ENCODE measurements around the gene ARID1B.

Gene ARID1B

DNA sequence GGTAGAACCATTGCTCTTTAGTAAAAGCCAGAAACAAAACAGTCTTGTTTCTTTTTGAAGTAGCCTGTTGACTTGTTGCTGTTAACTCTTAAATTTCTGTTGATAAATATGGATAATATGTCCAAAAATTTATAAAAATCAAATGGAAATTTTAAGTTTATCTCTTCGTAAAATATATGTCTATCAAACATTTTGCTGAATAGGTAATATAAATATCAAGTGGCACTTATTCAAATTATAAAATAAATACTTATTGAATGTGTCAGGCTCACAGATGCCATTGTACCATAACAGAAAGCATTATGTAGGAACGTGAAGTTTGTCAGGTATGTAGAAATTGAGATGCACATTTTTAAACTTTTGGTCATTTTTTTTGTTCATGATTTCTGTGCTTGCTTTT lies 216.5 kb downstream of the ARID1B start:
- peaks cover 11% of the 10 kb centered on the region for H3K4me1 ChIP-seq (ENCODE audit: control insufficient read depth, insufficient read depth, low read length)
- H3K9ac ChIP-seq (ENCODE audit: low read length): no peak overlapping the region
- H3K9me3 ChIP-seq (ENCODE audit: control insufficient read depth, low read length): no peaks in the 10 kb centered on the region
- no peaks in the 10 kb centered on the region for H3K36me3 ChIP-seq (ENCODE audit: control insufficient read depth, insufficient read depth, low read length)
- H3K4me3 ChIP-seq (ENCODE audit: low read length): no peak overlapping the region
- no peaks in the 10 kb centered on the region for H3K27me3 ChIP-seq (ENCODE audit: control insufficient read depth, insufficient read depth, low read length)

DNA sequence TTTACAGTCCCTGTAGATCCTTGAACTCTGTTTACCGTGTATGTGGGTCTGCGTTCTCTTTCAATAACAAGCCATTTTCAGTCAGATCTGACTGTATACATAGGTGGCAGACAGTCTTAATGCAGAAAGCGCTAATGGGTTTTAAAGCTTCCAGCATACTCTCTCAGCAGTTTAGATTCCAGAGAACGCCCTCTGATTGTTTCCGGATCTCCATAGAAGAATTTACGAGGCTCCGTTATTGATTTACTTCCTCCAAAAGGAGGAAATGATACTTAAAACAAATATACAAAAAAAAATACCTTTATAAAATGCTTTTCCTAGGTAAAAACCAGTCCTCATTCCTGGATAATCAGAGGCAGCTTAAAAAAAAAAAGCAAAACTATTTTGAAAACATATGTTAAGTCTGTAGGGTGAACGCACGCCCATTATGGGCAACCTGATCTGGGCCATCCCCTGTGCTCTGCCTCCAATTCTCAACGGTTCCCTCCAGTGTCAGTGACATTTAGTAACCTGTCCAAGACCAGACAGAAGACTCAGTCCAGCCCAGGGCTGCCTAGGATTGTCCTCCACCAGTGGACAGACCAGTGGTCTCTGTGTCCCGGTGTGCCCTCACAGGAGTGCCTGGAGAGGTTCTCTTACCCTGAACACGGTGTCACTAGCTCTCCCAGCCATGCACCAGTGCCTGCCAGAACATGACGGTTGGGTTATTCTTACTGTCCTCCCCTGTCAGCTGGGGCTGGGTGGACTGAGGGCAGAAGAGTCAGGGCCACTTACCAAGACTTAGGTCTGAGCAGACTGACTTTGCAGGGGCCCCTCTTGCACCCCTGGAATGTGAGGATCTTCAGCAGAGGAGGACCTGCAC lies 217.3 kb downstream of the ARID1B start:
- Histone ChIP-seq H3K4me1 (ENCODE audit: control insufficient read depth, insufficient read depth, low read length) (peaks cover 11% of the 10 kb centered on the region), H3K9me3 (ENCODE audit: control insufficient read depth, low read length) (no peaks in the 10 kb centered on the region), H3K9ac (ENCODE audit: low read length) (no peak overlapping the region), H3K4me3 (ENCODE audit: low read length) (no peak overlapping the region), H3K36me3 (ENCODE audit: control insufficient read depth, insufficient read depth, low read length) (no peaks in the 10 kb centered on the region), H3K27me3 (ENCODE audit: control insufficient read depth, insufficient read depth, low read length) (no peaks in the 10 kb centered on the region)

DNA sequence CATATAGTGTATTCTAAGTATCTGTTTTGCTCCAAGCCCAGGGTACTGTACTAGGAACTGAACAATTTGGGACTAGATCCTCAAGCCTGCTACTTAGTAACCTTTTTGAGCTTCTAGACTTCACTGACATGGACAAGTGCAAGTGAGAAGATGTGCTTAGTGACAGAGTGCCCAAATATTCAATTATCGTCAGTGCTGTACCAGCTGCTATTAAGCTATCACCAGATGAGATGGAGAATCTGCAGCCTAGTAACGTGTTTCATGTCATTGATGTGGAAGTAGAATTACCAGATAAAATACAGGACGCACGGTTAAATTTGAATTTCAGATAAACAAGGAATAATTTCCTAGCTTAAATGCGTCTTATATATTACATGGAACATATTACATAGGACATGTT lies 218.3 kb downstream of the ARID1B start:
- Histone ChIP-seq H3K27me3 (ENCODE audit: control insufficient read depth, insufficient read depth, low read length) (no peaks in the 10 kb centered on the region), H3K36me3 (ENCODE audit: control insufficient read depth, insufficient read depth, low read length) (no peaks in the 10 kb centered on the region), H3K9me3 (ENCODE audit: control insufficient read depth, low read length) (no peaks in the 10 kb centered on the region), H3K4me3 (ENCODE audit: low read length) (no peak overlapping the region), H3K4me1 (ENCODE audit: control insufficient read depth, insufficient read depth, low read length) (peaks cover 11% of the 10 kb centered on the region), H3K9ac (ENCODE audit: low read length) (no peak overlapping the region)

DNA sequence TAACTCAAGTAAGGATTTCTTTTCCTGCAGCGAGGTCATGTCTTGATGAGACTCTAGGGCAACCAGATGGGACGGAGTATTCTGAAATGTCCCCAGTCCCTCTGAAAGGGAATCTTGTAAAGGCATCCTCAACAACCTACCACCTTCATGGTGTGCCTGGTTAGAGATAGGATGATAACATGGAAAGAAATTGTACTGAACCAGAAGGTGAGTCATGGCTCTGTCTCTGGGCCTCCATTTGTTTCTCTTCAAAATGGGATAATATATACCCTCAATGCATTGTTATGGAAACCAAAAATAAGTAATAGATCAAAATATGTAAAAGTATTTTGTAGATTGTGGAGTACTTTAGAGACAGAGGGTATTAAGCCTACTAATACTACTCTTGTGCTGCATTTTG lies 219.1 kb downstream of the ARID1B start:
- Histone ChIP-seq H3K27me3 (ENCODE audit: control insufficient read depth, insufficient read depth, low read length) (no peaks in the 10 kb centered on the region), H3K9me3 (ENCODE audit: control insufficient read depth, low read length) (no peaks in the 10 kb centered on the region), H3K4me3 (ENCODE audit: low read length) (no peak overlapping the region), H3K4me1 (ENCODE audit: control insufficient read depth, insufficient read depth, low read length) (peaks cover 11% of the 10 kb centered on the region), H3K9ac (ENCODE audit: low read length) (no peak overlapping the region), H3K36me3 (ENCODE audit: control insufficient read depth, insufficient read depth, low read length) (no peaks in the 10 kb centered on the region)

DNA sequence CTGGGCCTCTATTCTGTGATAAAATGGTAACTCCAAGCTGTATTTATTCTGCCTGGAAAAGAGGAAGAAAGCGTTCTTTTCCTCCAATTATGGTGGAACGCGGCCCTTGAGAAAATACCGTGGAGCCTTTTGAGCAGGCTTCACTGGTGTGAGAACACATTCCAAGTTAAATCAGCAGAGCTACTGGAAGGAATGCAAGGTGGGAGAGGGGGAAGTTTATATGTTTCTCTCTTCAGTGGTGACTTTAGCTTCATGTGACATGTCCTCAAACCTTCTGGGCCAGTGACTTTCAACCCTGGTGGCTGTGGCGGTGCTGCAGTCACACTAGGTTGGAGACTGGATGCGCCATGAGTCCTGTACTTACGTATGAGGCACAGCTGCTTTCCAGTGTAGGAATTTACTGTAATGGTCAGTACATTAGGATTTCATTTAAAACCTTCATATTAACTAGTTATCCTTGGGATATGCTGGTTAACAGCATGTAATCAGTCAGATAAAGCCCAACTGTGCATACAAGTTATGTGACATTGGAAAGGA lies 221.7 kb downstream of the ARID1B start:
- H3K4me3 ChIP-seq (ENCODE audit: low read length): no peak overlapping the region
- peaks cover 5% of the 10 kb centered on the region for H3K4me1 ChIP-seq (ENCODE audit: control insufficient read depth, insufficient read depth, low read length)
- H3K9me3 ChIP-seq (ENCODE audit: control insufficient read depth, low read length): no peaks in the 10 kb centered on the region
- H3K9ac ChIP-seq (ENCODE audit: low read length): no peak overlapping the region
- H3K36me3 ChIP-seq (ENCODE audit: control insufficient read depth, insufficient read depth, low read length): no peaks in the 10 kb centered on the region
- H3K27me3 ChIP-seq (ENCODE audit: control insufficient read depth, insufficient read depth, low read length): no peaks in the 10 kb centered on the region

DNA sequence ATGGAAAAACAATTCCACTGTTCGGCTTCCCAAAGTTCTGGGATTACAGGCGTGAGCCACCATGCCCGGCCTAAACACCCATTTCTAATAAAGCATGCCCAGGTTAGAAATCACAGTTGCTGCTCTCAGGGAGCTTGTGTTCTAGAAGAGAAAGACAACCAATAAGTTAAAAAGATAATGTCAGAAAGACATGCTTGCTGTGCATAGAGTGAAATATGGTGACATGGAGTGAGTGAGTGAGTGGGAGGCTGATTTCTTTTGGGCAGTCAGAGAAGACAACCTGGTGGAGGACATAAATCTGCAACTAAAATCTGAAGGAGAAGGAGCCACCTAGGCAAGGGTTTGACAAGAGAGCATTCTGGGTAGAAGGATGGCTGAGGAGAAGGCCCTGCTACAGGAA lies 222.6 kb downstream of the ARID1B start:
- Histone ChIP-seq H3K4me1 (ENCODE audit: control insufficient read depth, insufficient read depth, low read length) (peaks cover 2% of the 10 kb centered on the region), H3K27me3 (ENCODE audit: control insufficient read depth, insufficient read depth, low read length) (no peaks in the 10 kb centered on the region), H3K4me3 (ENCODE audit: low read length) (no peak overlapping the region), H3K9me3 (ENCODE audit: control insufficient read depth, low read length) (no peaks in the 10 kb centered on the region), H3K9ac (ENCODE audit: low read length) (no peak overlapping the region), H3K36me3 (ENCODE audit: control insufficient read depth, insufficient read depth, low read length) (no peaks in the 10 kb centered on the region)

DNA sequence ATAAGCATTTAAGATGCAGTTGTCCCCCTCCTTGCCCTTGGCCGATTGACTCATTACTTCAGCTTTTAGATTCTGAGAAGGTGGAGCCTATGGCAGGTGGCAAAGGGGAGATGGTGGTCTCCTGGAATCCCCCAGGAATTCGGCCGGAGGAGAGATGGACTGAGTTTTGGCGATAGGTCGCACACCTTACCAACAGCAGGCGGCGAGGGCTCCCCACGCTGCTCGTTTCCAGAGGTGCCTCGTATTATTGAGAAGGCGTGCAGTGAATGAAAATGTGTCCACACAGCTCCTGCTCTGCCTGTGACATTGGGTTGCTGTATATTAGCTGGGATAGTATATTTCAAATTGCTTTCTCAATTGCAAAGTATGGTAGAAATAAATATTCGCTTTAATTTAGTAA lies 224.5 kb downstream of the ARID1B start:
- Histone ChIP-seq H3K4me3 (ENCODE audit: low read length) (no peak overlapping the region), H3K4me1 (ENCODE audit: control insufficient read depth, insufficient read depth, low read length) (no peaks in the 10 kb centered on the region), H3K9me3 (ENCODE audit: control insufficient read depth, low read length) (no peaks in the 10 kb centered on the region), H3K36me3 (ENCODE audit: control insufficient read depth, insufficient read depth, low read length) (no peaks in the 10 kb centered on the region), H3K27me3 (ENCODE audit: control insufficient read depth, insufficient read depth, low read length) (no peaks in the 10 kb centered on the region), H3K9ac (ENCODE audit: low read length) (no peak overlapping the region)

DNA sequence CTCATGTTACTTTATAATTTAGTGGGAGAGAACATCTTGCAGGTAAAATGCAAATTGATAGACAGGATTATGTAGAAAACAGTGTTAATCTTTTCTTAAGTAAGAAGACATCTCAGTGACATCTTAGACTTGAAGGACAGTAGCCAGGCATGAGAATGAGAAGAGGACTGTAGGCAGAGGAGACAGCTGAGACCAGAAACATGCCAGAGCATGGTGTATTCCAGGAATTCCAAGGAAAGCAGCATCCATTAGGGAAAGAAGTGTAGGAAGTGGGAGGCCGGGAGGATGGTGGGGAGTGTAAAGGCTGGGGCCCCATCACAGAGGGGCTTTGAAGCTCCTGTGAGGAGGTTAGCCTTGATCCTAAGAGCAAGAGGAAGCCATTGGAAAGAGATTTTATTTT lies 225.6 kb downstream of the ARID1B start:
- no peaks in the 10 kb centered on the region for H3K4me1 ChIP-seq (ENCODE audit: control insufficient read depth, insufficient read depth, low read length)
- H3K27me3 ChIP-seq (ENCODE audit: control insufficient read depth, insufficient read depth, low read length): no peaks in the 10 kb centered on the region
- H3K4me3 ChIP-seq (ENCODE audit: low read length): no peak overlapping the region
- no peaks in the 10 kb centered on the region for H3K9me3 ChIP-seq (ENCODE audit: control insufficient read depth, low read length)
- no peaks in the 10 kb centered on the region for H3K36me3 ChIP-seq (ENCODE audit: control insufficient read depth, insufficient read depth, low read length)
- no peak overlapping the region for H3K9ac ChIP-seq (ENCODE audit: low read length)

DNA sequence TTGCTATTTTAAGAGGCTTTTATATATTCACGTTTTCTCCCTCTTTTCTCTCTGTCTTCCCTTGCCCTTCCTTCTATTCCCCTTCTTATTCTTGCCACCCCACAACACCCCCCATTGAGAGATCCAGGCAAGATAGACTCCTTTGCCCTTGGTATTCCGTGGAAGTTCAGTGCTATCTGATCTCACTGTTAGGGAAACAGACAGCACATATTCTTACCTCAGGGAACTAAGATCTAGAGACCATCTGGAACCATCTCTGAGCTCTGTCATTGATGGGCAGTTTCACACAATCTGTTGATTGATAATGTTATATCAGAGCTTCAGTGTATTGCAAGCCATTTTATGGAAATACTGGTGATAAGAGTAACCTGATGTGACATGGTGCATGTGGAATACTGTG lies 228.8 kb downstream of the ARID1B start:
- no peak overlapping the region for H3K9ac ChIP-seq (ENCODE audit: low read length)
- H3K9me3 ChIP-seq (ENCODE audit: control insufficient read depth, low read length): no peaks in the 10 kb centered on the region
- H3K36me3 ChIP-seq (ENCODE audit: control insufficient read depth, insufficient read depth, low read length): no peaks in the 10 kb centered on the region
- no peaks in the 10 kb centered on the region for H3K27me3 ChIP-seq (ENCODE audit: control insufficient read depth, insufficient read depth, low read length)
- H3K4me1 ChIP-seq (ENCODE audit: control insufficient read depth, insufficient read depth, low read length): no peaks in the 10 kb centered on the region
- H3K4me3 ChIP-seq (ENCODE audit: low read length): no peak overlapping the region

DNA sequence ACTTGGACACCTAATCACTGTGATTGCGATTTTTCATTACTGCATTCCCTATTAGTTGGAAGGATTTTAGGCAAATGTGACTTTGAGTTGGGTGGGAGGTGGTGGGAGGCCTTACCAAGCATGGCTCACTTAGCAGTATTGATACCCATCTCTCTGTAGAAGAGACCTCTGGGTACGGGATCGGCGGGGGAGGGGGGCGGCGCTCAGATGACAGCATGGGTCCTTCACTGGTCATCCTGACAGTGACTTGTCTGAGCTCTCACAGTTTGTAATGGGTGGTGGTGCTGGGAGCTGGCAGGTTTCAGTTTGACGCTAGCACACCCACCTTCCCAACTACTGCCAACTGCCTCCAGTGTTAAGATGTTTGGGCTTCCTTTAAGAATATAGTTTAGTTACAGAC lies 231.4 kb downstream of the ARID1B start:
- Histone ChIP-seq H3K9ac (ENCODE audit: low read length) (no peak overlapping the region), H3K27me3 (ENCODE audit: control insufficient read depth, insufficient read depth, low read length) (no peaks in the 10 kb centered on the region), H3K4me3 (ENCODE audit: low read length) (no peak overlapping the region), H3K4me1 (ENCODE audit: control insufficient read depth, insufficient read depth, low read length) (no peaks in the 10 kb centered on the region), H3K36me3 (ENCODE audit: control insufficient read depth, insufficient read depth, low read length) (no peaks in the 10 kb centered on the region), H3K9me3 (ENCODE audit: control insufficient read depth, low read length) (no peaks in the 10 kb centered on the region)

DNA sequence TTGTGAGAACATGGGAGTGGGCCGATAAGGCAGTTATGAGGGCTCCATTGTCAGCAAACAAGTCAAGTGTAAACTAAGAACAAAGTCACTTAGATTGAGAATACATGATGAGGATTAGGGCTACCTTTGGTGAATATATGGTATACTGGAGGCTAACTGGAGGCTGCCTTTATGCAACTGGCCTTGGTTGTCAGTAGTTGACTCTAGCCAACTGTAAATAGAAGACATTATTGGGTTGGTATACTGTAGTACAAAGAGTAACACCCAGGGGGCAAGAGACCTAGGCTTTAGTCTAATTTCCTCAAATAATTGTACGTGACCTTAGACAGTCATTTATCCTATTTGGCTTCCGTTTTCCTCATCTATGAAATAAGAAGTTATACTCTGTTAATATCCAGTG lies 235.2 kb downstream of the ARID1B start:
- Histone ChIP-seq H3K36me3 (ENCODE audit: control insufficient read depth, insufficient read depth, low read length) (no peaks in the 10 kb centered on the region), H3K27me3 (ENCODE audit: control insufficient read depth, insufficient read depth, low read length) (no peaks in the 10 kb centered on the region), H3K9me3 (ENCODE audit: control insufficient read depth, low read length) (no peaks in the 10 kb centered on the region), H3K4me3 (ENCODE audit: low read length) (no peak overlapping the region), H3K9ac (ENCODE audit: low read length) (no peak overlapping the region), H3K4me1 (ENCODE audit: control insufficient read depth, insufficient read depth, low read length) (no peaks in the 10 kb centered on the region)

DNA sequence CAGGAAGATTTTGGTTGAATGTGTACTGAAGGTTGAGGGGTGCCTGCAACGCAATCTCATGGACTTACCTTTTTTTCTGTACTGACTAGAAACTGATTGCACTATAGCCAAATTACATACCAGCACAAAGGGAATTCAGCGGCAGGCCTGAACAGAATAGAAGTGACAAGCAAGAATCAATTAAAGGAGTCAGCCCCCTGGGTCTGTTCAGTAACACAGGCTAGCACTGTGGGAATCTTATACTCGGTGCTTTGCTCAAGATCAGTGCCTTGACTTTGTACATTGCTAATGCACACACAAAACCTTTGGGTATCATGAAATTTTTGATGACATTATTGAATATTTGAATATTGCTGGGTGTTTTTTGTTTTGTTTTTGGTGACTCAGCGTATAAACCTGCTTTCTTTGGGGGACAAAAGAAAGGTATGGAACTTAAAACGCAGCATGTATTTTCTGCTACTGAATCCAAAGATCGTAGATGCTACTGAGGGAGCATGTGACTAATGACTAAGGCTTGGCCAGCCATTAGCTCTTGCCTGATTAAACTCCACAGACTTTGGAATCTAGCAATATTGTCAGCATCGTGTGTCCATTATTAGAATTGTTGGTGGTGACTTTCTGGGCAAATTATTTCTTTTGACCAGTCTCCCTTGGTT lies 236.6 kb downstream of the ARID1B start:
- no peaks in the 10 kb centered on the region for H3K27me3 ChIP-seq (ENCODE audit: control insufficient read depth, insufficient read depth, low read length)
- H3K4me1 ChIP-seq (ENCODE audit: control insufficient read depth, insufficient read depth, low read length): no peaks in the 10 kb centered on the region
- no peak overlapping the region for H3K4me3 ChIP-seq (ENCODE audit: low read length)
- no peaks in the 10 kb centered on the region for H3K36me3 ChIP-seq (ENCODE audit: control insufficient read depth, insufficient read depth, low read length)
- no peak overlapping the region for H3K9ac ChIP-seq (ENCODE audit: low read length)
- no peaks in the 10 kb centered on the region for H3K9me3 ChIP-seq (ENCODE audit: control insufficient read depth, low read length)

Measured in mucosa of stomach (tissue), 1 donor.